ENCODE results near the gene SLC12A8.

The SLC12A8 gene

GRCh38 chr3:125165189-125165947, 47.2 kb downstream of the SLC12A8 start:
- TF ChIP-seq ZFX (IDR thresholded peaks at IDR 0.05), result no peak
- TF ChIP-seq CTCF (conservative IDR thresholded peaks at IDR 0.05), result peak; percentile 44
- H3K27ac ChIP-seq, result peak overlapping the region; percentile 65

GRCh38 chr3:125163739-125164601, 48.6 kb downstream of the SLC12A8 start:
- peak overlapping the region; percentile 65 for H3K27ac ChIP-seq
- TF ChIP-seq ZFX (IDR thresholded peaks at IDR 0.05), result no peak
- no peak for TF ChIP-seq CTCF (conservative IDR thresholded peaks at IDR 0.05)

GRCh38 chr3:125161607-125162219, 50.8 kb downstream of the SLC12A8 start:
- H3K27ac ChIP-seq, result no peak overlapping the region
- TF ChIP-seq ZFX (IDR thresholded peaks at IDR 0.05) (no peak), CTCF (conservative IDR thresholded peaks at IDR 0.05) (no peak)

GRCh38 chr3:125160606-125161371, 51.8 kb downstream of the SLC12A8 start:
- TF ChIP-seq CTCF (conservative IDR thresholded peaks at IDR 0.05), result no peak
- no peak for TF ChIP-seq ZFX (IDR thresholded peaks at IDR 0.05)
- H3K27ac ChIP-seq, result no peak overlapping the region

GRCh38 chr3:125157183-125157582, 55.4 kb downstream of the SLC12A8 start:
- no peak overlapping the region for H3K27ac ChIP-seq
- TF ChIP-seq ZFX (IDR thresholded peaks at IDR 0.05), result no peak
- TF ChIP-seq CTCF (conservative IDR thresholded peaks at IDR 0.05), result no peak

- TF ChIP-seq CTCF (conservative IDR thresholded peaks at IDR 0.05), result no peak
- no peak for TF ChIP-seq ZFX (IDR thresholded peaks at IDR 0.05)
- no peak overlapping the region for H3K27ac ChIP-seq
Observed at GRCh38 chr3:125156456-125156855, 56.1 kb downstream of the SLC12A8 start.

All from C4-2B (cell line).